H1 (cell line): ENCODE results near the gene GABRD. TPM values are rescaled to one million over a fixed set of nuclear protein-coding genes. Genes with fewer than 3 reads are reported as not detected.
A peak's percentile ranks its signal among the peaks of the same experiment; 100 is the strongest.

ENCODE experiments used
- ATF3 ChIP-seq: IDR thresholded peaks from 2 replicates; pipeline ENCODE4 v1.6.1; 2011; ENCODE audit warnings: low read depth, mild to moderate bottlenecking, low read length; ENCODE audit not compliant: insufficient read depth
- polyA plus RNA-seq, 7 experiments: library from polyadenylated mRNA; depleted of rRNA in 3 of 7; stranded (reverse) in 5 of 7; unstranded in 2 of 7; fragments of >200 nt in 5 of 7; fragments of 200-250 nt in 2 of 7; gene quantifications; 1 replicate in 5 of 7; 2 replicates in 1 of 7; 4 replicates in 1 of 7; pipeline versions ENCODE4 v1.2.1 to v1.2.3, GENCODE V29; 2011 to 2013; ENCODE audit warnings: missing spikeins in 2 of 7, mixed read lengths in 2 of 7
- total RNA-seq: library from RNA; stranded (reverse); fragmentation: NEBNext Ultra II Directional; extraction: Animal tissue kit (Norgen Biotek cat#: 25700); gene quantifications from 2 replicates; pipeline ENCODE4 v1.2.1, GENCODE V29; 2021
- TF ChIP-seq, protein P1 (sequence below), 3 experiments: IDR thresholded peaks; 1 replicate in 2 of 3; 2 replicates in 1 of 3; pipeline versions ENCODE4 v1.5.1 to v1.6.1; 2011; ENCODE audit warnings: low read length in 3 of 3, mild to moderate bottlenecking in 3 of 3, inconsistent platforms in 2 of 3, low read depth in 1 of 3, moderate library complexity in 1 of 3; ENCODE audit not compliant: insufficient read depth in 1 of 3; ENCODE audit errors: control extremely low read depth in 1 of 3

Gene GABRD
- total and polyA plus RNA-seq, 2 of the 8 experiments (the other 6 are each of a cell fraction or from before 2014, with no cell fraction given): 1.8 to 3.0 TPM

- TF ChIP-seq, protein P1, sequence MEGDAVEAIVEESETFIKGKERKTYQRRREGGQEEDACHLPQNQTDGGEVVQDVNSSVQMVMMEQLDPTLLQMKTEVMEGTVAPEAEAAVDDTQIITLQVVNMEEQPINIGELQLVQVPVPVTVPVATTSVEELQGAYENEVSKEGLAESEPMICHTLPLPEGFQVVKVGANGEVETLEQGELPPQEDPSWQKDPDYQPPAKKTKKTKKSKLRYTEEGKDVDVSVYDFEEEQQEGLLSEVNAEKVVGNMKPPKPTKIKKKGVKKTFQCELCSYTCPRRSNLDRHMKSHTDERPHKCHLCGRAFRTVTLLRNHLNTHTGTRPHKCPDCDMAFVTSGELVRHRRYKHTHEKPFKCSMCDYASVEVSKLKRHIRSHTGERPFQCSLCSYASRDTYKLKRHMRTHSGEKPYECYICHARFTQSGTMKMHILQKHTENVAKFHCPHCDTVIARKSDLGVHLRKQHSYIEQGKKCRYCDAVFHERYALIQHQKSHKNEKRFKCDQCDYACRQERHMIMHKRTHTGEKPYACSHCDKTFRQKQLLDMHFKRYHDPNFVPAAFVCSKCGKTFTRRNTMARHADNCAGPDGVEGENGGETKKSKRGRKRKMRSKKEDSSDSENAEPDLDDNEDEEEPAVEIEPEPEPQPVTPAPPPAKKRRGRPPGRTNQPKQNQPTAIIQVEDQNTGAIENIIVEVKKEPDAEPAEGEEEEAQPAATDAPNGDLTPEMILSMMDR (IDR thresholded peaks at IDR 0.05; ENCODE audit: control extremely low read depth in 1 of 3, insufficient read depth in 1 of 3, low read depth in 1 of 3, low read length in 3 of 3): peak in 2 of 3 experiments; percentile 71 to 84; a peak in 3 of 4 replicates
- TF ChIP-seq ATF3: no peak
- TF ChIP-seq, all 59 proteins: peak for 9
Measured at GRCh38 chr1:2049225-2049717, 30.1 kb downstream of the GABRD start (continued).
